ENCODE measurements around the gene ERICH3. TPM values are rescaled to one million over a fixed set of nuclear protein-coding genes. Genes with fewer than 3 reads are reported as not detected.

Gene ERICH3
- total and polyA plus RNA-seq, 10 of the 15 experiments (the other 5 are each of a cell fraction or from before 2014, with no cell fraction given): 0.03 to 0.09 (median 0.08) TPM; not detected in 7

- no peak for TF ChIP-seq PBX3 (IDR thresholded peaks at IDR 0.05; ENCODE audit: insufficient replicate concordance, low read depth, low read length)
- no peak for TF ChIP-seq NR2C1 (IDR thresholded peaks at IDR 0.05)
- peak; percentile 17; the same call in 1 of the 2 replicates for TF ChIP-seq CREM (IDR thresholded peaks at IDR 0.05; ENCODE audit: low read depth)
- no peak for TF ChIP-seq CHD1 (IDR thresholded peaks at IDR 0.05; ENCODE audit: low read depth, low read length)
- no peak for TF ChIP-seq NFYA (IDR thresholded peaks at IDR 0.05; ENCODE audit: borderline replicate concordance, low read depth, low read length)
These were observed 41.0 kb upstream of the ERICH3 start (continued) for GRCh38 chr1:74714429-74715235.

GRCh38 chr1:74713849-74714248, 40.3 kb upstream of the ERICH3 start:
- ATAC-seq: peak; percentile 28
- no peaks in the 10 kb centered on the region for H3K27me3 ChIP-seq (replicated peaks in 1 of 2; ENCODE audit: control insufficient read depth in 2 of 2, insufficient read depth in 2 of 2, low read length in 1 of 2)
- peaks cover 26% of the 10 kb centered on the region for H3K4me1 ChIP-seq (ENCODE audit: control insufficient read depth, insufficient read depth, low read length)
- SMC1A ChIA-PET (ENCODE audit: uncharacterized antibody, unreplicated experiment): interaction anchor here (0.8 to 5.3 kb wide), 10 partner anchors 11 to 56 kb away, joined by 3 to 77 read pairs (median 5); partner anchors contain the start of genes CRYZ and TYW3
- no peaks in the 10 kb centered on the region; the same call in none of the 2 replicates for H3K79me2 ChIP-seq (ENCODE audit: control insufficient read depth, insufficient read depth, low read length)
- POLR2A ChIA-PET: interaction anchor here (1.5 to 3.9 kb wide), 2 partner anchors 19 to 35 kb away, joined by 5 to 35 read pairs; partner anchors contain the start of genes CRYZ and TYW3
- H3K27ac ChIP-seq (ENCODE audit: control insufficient read depth, insufficient read depth): peak overlapping the region; percentile 57
- no peak overlapping the region for H3K4me3 ChIP-seq
- intact Hi-C loops (cut with micrococcal nuclease; ENCODE audit: unreplicated experiment) (no loop called here), in situ Hi-C loops (cut with MboI) (no loop called here)
- CTCF ChIA-PET: interaction anchor here (0.5 to 5.7 kb wide), 9 partner anchors 8 to 870 kb away, joined by 3 to 56 read pairs (median 4); partner anchors contain the start of genes CRYZ and TYW3
- peak overlapping the region; percentile 37; the same call in 1 of the 2 replicates for H2AFZ ChIP-seq (ENCODE audit: control insufficient read depth, low read depth, low read length)
- RAD21 ChIA-PET (ENCODE audit: unreplicated experiment): interaction anchor here (1.2 to 5.6 kb wide), 5 partner anchors 11 to 34 kb away, joined by 3 to 67 read pairs (median 18); partner anchors contain the start of genes CRYZ and TYW3
- no TSS peak for BruUV-seq (replicated peaks)
- no peaks in the 10 kb centered on the region for H3K9me3 ChIP-seq (replicated peaks; ENCODE audit: control insufficient read depth, insufficient read depth, low read length)
- no peaks in the 10 kb centered on the region for H4K20me1 ChIP-seq (ENCODE audit: control insufficient read depth, insufficient read depth)
- no peak for FAIRE-seq
- H3K36me3 ChIP-seq (ENCODE audit: control insufficient read depth in 2 of 2, insufficient read depth in 2 of 2, low read length in 1 of 2): peaks cover 2 to 17% of the 10 kb centered on the region in 2 experiments; a peak in 2 of 4 replicates
- WGBS (ENCODE audit: insufficient coverage, insufficient replicate concordance, low lambda C conversion rate, missing lambda C conversion rate): 42% methylated on average over 3 of the region's 3 CpGs
- no peak for DNase-seq (ENCODE audit: low read depth, low spot score)
- peak overlapping the region; percentile 32; the same call in 1 of the 2 replicates for H3K9ac ChIP-seq (ENCODE audit: control insufficient read depth, insufficient read depth, low read length)
- H3K4me2 ChIP-seq (ENCODE audit: control insufficient read depth, insufficient read depth): peak overlapping the region; percentile 64
- TF ChIP-seq SUPT20H (IDR thresholded peaks at IDR 0.05; ENCODE audit: borderline replicate concordance, control insufficient read depth, low read depth, low read length) (no peak), GABPA (IDR thresholded peaks at IDR 0.05; ENCODE audit: low read depth) (no peak), TAF1 (IDR thresholded peaks at IDR 0.05; ENCODE audit: borderline replicate concordance, low read depth, low read length) (0 out of 2 replicates have a peak, but pooled peaks have one; percentile 12), ZNF384 (IDR thresholded peaks at IDR 0.05; ENCODE audit: borderline replicate concordance, low read depth, low read length) (no peak), CEBPZ (IDR thresholded peaks at IDR 0.05; ENCODE audit: low read depth, low read length) (no peak)
